HG03521 (cell line): ENCODE measurements around the gene PDE6B.

Experiments used
- ATAC-seq: cut with Tn5 transposase; IDR thresholded peaks from one replicate; pipeline ENCODE4 v1.9.1; 2021; ENCODE audit warnings: mild to moderate bottlenecking, moderate library complexity; ENCODE audit not compliant: unreplicated experiment

PDE6B gene

GRCh38 chr4:622071-622995, 3.0 kb upstream of the PDE6B start:
- no peak for ATAC-seq

GRCh38 chr4:622996-623913, 2.1 kb upstream of the PDE6B start:
- ATAC-seq, result no peak

- no peak for ATAC-seq
Measured at GRCh38 chr4:623914-624566, 1.3 kb upstream of the PDE6B start.

GRCh38 chr4:625631-626161, 323 bp downstream of the PDE6B start:
- no peak for ATAC-seq

DNA sequence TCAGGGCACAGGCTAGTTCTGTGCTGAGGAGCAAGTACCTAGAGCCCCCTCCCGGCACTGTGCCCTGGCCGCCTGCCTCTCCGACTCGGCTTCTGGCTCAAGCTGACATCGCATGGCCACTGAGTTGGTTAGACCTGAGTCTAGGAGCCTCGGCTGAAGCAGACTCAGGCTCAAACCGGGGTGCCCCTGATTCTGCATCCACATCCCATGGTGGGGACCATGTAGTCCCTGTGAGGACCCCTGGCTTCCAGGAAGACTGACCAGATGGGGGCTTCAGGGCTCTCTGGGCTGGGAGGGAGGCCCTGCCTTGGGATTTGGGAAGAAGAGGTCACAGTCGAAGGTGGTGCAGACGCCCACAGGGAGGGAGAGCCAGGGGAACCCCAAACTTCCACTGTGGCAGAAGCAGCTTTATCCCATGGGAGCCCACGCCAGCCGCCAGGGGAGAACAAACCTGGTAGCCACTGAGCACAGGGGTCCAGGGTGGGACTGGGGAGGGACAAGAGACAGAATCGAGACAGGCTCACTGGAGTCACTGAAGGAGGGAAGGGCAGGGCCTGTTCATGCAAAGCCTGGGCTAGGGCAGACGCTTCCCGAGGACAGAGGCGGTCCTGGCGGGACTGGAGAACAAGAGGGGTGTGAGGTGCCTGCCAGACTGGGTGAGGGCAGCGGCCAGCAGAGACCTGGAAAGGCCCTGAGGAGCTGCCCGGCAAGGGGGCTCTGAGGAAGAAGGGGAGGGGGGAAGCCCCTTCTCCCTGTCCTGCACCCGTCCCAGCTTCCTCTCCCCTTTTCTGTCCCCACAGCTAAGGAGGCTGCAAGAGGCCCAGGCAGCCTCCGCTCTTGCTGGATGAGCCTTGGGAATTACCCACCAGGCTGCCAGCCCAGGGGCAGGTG, 1.1 kb downstream of the PDE6B start:
- no peak for ATAC-seq

DNA sequence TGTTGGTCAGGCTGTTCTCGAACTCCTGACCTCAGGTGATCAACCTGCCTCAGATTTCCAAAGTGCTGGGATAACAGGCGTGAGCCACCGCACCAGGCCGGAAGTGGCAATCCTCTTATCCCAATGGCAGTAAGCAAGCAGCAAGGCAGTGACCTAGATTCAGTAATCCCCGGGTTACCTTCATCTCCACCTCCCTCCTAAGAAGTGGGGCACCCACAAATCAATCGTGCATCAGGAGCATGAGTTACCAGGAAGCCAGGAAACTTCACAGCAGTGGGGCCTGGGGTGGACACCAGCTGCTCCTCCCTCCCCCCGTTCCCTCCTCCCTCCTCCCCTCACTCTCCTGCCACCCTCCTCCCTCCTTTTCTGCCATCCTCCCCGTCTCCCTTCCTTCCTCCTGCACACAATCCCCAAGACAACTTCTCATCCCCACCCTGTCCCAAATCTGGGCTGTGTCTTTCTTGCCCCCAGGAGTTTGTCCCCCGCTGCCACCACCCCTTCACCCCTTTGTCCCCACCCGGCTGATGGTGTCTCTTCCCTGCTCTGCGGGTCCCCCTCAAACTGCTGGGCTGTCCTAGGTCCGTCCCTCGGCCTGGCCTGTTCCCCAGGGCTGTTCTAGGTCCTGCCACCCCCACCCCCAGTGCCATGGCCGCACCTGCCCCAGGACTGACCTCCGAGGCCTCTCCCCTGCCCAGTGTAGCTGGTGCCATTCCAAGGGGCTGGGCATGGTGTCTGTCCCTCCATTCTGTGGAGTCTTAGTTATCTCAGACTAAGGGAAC, 2.2 kb downstream of the PDE6B start:
- no peak for ATAC-seq

DNA sequence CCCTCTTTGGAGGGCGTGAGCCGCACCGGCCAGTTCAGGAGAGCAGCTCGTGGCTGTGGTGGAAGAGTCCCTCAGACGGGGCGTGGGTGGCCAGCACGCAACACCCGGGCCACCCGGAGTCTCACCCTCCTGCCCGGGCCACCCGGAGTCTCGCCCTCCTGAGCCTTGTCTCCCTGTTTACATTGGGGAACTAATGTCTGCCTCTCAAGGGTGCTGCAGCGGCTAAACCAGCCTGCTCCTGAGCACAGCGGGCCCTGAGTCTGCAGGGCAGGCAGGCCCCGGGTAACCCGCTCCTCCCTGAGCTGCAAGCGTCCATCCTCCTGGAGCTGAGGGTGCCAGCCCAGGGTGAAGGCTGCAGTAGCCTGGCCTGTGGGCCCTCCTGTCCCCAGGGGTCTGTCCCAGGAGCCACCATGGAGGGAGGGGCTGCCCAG, 3.0 kb downstream of the PDE6B start:
- no peak for ATAC-seq

GRCh38 chr4:628821-629635, 3.7 kb downstream of the PDE6B start:
- ATAC-seq, result no peak

- no peak for ATAC-seq
Measured at GRCh38 chr4:629636-629914, 4.2 kb downstream of the PDE6B start.

DNA sequence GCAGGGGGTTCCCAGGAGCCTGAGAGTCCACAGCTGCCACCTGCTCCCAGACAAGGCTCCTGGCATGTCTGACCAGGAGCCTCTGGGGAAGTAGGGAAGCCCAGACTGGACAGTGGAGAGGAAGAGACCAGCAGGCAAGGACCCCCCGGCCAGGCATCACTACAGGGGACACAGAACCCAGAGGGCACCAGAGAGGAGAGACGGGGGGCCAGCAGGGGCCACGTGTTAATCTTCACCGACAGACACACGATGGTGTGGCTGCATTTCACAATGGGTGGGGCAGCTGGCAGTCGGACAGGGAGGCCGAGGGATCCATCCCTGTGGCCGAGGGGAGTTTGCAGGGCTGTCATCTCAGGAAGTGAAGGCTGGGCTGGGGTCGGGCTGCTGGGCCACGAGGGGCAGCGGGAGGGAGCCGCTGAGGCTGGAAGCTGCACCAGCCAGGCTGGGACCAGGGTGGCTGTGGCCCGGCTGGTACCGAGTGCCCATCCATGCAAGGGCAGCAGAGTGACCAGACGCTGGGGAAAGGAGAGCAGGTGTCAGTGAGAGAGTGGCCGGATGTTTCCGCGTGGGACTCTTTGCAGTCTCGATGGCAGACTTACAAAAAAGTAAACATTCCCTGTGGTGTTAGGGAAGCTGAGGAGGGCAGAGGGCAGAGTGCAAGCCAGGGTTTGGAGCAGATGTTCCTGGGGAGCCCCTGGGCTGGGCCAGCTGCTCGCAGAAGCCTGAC, 4.7 kb downstream of the PDE6B start:
- ATAC-seq, result no peak

- ATAC-seq, result no peak
Measured at GRCh38 chr4:630656-631055, 5.3 kb downstream of the PDE6B start.

DNA sequence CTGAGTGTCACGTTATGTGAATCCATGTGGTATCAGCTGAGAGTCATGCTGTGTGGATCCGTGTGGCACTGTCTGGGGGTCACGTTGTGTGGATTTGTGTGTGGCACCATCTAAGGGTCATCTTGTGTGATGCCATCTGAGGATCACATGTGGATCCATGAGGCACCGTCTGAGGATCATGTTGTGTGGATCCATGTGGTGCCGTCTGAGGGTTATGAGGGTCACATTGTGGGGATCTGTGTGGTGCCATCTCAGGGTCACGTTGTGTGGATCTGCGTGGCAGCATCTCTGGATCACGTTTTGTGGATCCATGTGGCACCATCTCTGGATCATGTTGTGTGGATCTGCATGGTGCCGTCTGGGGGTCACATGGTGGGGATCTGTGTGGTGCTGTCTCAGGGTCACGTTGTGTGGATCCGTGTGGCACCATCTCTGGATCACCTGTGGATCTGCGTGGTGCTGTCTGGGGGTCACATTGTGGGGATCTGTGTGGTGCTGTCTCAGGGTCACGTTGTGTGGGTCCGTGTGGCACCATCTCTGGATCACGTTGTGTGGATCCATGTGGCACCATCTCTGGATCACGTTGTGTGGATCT, 6.9 kb downstream of the PDE6B start:
- no peak for ATAC-seq

- no peak for ATAC-seq
Measured at GRCh38 chr4:632926-633325, 7.6 kb downstream of the PDE6B start.

DNA sequence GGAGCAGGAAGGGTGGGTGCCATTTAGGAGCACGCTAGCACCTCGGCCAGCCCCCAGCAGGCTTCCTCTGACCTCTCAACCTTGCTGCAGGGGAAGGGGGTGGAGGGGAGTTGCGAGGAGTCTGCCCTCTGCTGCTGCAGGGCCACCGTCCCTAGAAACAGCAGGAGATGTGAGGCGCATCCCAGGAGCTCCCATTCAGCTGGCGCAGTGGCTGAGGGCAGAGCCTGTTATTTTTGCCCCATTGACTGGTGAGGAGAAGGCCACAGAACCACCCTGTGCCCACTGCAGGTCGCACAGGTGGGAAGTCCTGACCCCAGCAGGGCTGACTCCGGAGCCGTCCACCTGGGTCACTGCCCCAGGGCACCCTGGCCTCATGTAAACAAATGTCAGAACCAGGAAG, 8.0 kb downstream of the PDE6B start:
- ATAC-seq, result no peak

DNA sequence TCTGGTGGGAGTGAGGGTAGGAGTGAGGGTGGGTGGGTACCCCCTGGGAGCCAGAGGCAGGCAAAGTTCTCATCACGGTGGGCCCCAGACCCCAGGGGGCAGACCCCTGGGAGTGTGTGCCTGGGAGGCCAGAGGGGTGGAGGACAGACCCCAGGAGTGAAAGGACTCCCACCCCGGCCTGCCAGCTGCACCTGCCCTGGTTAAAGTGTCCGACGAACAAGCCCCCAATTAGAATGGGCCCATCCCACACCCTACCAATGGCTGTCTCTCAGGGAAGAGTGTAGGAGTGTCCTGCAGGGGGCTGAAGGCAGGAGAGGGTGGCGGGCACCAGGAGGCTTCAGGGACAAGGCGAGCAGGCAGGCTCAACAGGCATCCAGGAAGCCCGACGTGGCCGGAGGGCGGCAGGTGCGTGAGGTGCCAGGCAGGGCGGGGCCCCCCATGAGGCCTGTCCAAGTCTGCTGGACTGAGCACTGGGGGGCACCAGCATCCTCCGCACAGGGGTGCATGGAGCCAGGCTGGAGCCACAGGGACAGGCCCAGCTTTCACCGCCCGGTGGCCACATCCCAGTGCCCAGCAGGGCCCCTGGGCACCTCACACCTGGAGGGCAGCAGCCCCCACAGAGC, 8.7 kb downstream of the PDE6B start:
- ATAC-seq, result no peak

DNA sequence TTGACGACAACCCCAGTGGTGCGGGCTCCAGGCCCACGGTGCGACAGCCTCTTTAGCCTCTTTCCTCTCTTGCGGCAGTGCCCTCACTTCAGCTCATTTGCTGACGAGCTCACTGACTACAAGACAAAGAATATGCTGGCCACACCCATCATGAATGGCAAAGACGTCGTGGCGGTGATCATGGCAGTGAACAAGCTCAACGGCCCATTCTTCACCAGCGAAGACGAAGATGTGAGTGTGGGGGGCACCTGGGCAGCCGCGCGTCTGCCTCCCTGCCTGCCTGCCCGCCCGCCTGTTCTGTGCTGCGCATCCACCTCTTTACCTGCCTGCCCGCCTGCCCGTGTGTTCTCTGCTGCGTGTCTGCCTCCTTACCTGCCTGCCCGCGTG, 9.2 kb downstream of the PDE6B start:
- ATAC-seq, result no peak
